ENCODE data around the gene SOBP. TPM values are rescaled to one million over a fixed set of nuclear protein-coding genes. Genes with fewer than 3 reads are reported as not detected.

SOBP gene
- 1.2 and 2.2 TPM in 2 replicates for total RNA-seq

GRCh38 chr6:107489636-107490565 is at the start of gene SOBP:
Gene SOBP (plus strand): TSS chr6:107490117. CDS start chr6:107490617, 500 bp downstream.

GRCh38 chr6:107459283-107460082 is 30.4 kb upstream of the SOBP start, which contains the start of gene PDSS2:
Gene PDSS2 (minus strand): TSS chr6:107459564. CDS start chr6:107459285, 279 bp downstream.

Other genes starting within 250 kb of the SOBP start
- 6.2 TPM in 2 replicates for gene PDSS2, start 30.6 kb upstream of the SOBP start, total RNA-seq

Measured in endothelial cell of coronary artery (primary cell).